Right hindlimb (tissue), 1 donor: ENCODE measurements around the gene DIAPH1.

Experiments
- DNase-seq: peaks from one replicate; pipeline ENCODE4 v3.0.0-alpha.2; 2018

The DIAPH1 gene

DNA sequence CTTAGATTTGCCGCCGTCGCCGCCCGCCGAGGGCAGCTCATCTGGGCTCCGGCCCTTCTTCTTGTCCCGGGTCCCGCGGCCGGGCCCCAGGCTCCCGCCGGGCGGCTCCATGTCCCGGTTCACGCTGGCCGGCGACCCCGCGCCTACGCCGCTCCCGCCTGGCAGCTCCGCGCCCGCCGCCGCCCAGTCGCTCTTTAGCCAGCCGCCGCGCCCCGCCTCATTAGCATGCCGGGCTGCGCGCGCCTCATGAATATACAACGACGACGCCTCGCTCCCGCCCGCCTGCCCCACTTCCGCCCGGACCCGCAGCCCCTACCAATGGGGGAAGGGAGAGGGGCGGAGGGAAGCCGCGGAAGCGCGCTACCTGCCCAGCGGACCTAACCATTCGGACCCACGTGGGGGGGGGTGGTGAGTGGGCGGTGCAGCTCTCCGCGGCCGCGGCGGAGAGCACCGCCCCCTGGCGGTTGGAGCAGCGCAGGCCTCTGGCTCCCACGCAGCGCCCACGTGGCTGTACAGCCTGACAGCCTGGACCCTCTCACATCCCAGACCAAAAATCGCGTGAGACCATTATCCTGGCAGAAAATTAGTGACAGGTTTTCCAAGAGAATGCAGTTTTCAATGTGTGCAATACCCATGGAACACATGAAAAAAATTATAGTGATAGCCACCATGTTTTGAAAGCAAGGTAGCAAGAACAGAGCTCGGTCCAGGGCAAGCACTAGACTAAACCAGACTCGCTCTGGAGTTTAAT lies at the start of gene DIAPH1:
Gene DIAPH1 (minus strand): TSS at position 197 of the 751 bp plus-strand sequence. CDS start 86 bp downstream, at position 111.
- peak; percentile 98 for DNase-seq

- no peak for DNase-seq
Observed at GRCh38 chr5:141665995-141666940, 47.5 kb upstream of the DIAPH1 start.

GRCh38 chr5:141664733-141665461 lies 46.1 kb upstream of the DIAPH1 start:
- DNase-seq: peak; percentile 65

- no peak for DNase-seq
Observed at GRCh38 chr5:141663506-141663905, 44.7 kb upstream of the DIAPH1 start.

DNA sequence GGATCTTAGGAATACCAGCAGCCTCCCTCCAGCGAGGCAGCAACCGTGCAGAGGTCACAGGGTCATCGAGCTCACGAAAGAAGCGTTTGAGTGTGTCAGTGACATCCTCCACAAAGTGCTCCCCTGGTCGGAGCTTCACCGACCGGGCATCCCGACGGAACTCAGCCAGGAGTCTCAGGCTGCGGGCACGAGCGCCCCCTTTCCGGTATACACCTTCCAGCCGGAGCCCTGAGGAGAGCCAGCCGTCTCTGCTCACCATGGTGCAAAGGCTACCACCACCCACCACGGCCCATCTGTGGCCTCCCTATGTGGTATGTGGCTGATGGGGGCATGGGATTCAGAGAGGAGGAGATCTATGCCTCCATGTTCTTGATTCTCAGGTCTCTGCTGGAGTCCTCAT lies 43.2 kb upstream of the DIAPH1 start:
- no peak for DNase-seq

GRCh38 chr5:141657937-141658545 lies 39.2 kb upstream of the DIAPH1 start:
- DNase-seq: no peak

GRCh38 chr5:141657404-141657803 lies 38.6 kb upstream of the DIAPH1 start:
- DNase-seq: no peak

GRCh38 chr5:141656396-141656795 lies 37.6 kb upstream of the DIAPH1 start:
- DNase-seq: no peak

GRCh38 chr5:141655020-141655419 lies 36.2 kb upstream of the DIAPH1 start:
- no peak for DNase-seq

DNA sequence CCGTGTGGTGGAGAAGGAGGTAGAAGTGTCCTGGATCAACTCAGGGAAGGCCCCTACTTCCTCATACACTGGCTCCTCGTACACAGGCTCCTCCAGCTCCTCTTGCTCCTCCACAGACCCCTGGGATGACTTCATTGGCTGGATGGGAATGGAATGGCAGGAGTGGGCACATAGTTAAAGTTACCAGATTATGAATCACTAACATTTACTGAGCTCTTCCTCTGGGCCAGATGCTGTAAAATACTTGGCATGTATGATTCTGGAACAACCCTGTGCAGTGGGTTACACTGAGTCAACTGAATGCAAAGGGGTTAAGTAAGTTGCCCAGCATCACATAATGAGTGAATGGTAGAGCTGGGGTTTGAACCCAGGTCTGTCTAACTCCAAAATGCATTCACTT lies 35.5 kb upstream of the DIAPH1 start:
- DNase-seq: no peak

DNA sequence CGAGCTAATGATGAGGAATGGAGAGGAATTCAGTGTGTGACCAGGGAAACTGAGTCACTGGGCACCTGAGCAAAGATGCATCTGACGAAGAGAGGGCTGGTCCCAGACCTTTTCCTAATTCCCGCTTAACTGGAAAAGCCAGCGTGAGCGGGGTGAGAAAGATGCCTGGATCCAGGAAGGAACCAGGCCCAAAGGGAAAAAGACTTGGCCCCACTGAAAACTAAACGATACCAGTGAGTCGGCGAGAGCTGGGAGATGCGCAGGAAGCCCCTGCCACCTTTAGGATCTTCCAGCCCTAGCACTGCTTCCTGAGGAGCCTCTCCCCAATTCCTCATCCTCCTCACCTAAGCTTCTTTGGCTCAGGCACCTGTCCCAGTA lies 32.9 kb upstream of the DIAPH1 start:
- DNase-seq: no peak

DNA sequence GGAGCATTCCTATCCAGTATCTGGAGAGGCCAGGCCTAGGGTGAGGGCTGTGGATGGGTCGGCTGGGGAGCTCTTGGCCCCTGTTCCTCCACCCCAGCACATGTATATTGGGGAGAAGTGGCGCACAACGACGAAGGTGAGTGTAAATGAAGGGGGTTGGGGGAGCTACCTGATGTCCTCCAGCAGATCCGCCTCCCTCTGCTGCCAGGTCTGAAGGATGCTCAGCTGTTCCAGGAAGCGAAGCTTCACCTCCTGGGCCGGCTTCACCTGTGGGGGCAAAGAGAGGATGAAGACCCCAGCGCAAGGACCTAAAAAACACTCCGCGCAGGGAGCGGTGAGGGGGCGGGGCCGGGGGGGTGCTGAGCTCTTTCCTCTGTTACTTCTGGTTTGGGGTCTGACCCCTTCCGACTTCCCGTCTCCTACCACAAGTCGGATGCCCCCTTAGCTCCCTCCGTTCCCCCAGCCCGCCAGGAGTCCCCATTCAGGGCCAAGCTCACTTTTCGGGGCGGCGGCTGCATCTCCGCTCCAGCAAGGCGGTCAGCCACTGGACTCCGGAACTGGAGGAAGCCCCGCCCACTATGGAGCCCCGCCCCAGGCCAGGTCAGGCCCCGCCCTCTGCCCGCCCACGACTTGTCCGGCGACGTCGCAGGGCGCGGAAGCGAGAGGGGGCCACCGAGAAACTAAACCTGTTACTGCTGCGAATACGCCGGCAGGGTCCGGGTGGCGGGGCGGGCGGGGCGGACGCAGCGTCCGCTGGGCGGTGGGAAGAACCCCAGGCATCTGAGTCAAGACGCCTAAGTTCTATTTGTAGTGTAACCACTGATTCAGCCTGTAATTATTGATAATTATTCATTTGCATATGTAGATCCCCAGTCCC lies 32.3 kb upstream of the DIAPH1 start, which contains the start of gene FCHSD1:
Gene FCHSD1 (minus strand): TSS at position 568 of the 877 bp plus-strand sequence. CDS start 50 bp downstream, at position 518.
- peak; percentile 92 for DNase-seq

DNA sequence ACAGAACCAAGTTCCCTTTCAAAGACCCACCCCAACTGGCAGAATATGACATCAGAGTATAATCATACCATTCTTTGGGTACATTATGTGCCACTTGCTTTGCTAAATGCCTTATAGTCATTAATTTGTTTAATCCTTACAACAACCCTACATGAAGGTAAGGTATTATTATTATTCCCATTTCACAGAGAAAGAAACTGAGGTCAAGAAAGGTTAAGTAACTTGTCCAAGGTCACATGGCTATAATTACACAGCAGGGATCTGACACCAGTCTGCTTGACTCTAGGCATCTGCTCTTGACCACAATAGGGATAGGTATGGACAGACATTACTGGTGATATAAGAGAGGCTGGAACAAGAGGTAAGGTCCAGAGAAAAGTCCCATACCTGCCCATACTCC lies 31.2 kb upstream of the DIAPH1 start:
- no peak for DNase-seq

DNA sequence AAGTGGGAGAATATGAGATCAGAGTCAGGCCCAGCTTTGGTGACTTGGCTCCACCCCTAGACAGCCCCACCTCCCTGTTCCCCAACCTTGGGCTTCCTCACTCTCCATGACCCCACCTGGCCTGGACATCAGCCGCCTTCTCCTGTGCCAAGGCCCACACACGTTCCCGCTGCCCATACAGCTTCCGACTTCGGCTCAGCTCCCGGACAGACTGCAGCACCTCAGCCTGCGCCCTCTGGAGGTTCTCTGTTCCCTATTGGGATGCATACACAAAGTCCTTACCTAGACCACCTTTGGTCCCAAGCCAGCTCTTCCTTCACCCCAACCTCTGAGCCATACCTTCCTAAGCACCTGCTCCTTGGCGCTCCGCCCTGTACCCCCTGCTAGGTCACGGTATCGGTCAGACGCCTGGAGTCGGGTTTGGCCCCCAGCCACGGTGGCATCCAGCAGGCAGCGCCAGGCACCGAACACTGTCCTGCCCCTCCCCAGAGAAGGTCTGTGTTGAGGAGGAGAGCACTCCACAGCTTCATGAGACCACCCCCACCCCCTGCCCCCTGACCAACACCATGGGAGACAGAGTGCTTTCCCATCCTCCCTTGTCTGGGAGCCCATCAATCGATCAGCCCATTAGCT lies 30.4 kb upstream of the DIAPH1 start:
- no peak for DNase-seq

GRCh38 chr5:141647851-141648250 lies 29.1 kb upstream of the DIAPH1 start:
- no peak for DNase-seq

GRCh38 chr5:141647242-141647641 lies 28.4 kb upstream of the DIAPH1 start:
- no peak for DNase-seq

DNA sequence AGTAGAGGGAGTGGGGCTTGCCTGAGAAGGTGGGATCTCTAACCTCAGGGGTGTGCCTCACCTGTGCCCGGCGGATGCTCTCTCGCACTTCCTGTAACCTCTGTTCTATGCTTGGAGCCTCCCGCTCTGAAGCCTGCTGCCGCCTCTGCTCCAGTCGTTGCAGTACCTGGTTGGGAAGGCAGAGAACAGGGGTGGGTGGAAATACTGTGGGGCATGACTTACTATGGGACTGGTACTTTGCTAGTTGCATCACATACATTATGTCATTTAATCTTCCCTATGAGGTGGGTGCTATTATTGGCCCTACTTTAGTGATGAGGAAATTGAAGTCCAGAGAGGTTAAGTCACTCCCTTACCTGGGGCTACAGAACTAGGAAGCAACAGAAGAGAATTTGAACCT lies 27.2 kb upstream of the DIAPH1 start:
- no peak for DNase-seq

GRCh38 chr5:141641634-141642267 lies 23.0 kb upstream of the DIAPH1 start:
- no peak for DNase-seq

GRCh38 chr5:141640698-141641097 lies 21.9 kb upstream of the DIAPH1 start:
- DNase-seq: no peak

DNA sequence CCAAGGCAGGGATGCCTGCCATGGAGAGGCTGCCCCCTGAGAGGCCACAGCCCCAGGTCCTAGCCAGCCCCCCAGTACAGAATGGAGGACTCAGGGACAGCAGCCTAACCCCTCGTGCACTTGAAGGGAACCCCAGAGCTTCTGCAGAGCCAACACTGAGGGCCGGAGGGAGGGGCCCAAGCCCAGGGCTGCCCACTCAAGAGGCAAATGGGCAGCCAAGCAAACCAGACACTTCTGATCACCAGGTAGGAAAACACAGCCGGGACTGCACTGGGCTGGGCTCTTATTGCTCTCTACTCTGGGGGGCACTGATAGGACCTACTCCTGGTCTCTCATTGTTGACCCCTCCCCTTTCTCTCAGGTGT lies 21.2 kb upstream of the DIAPH1 start:
- DNase-seq: no peak
